HepG2 (cell line): ENCODE data around the gene MAST1. TPM values are rescaled to one million over a fixed set of nuclear protein-coding genes. Genes with fewer than 3 reads are reported as not detected.

ENCODE experiments used
- ATF7-NPFF ChIP-seq: sonication (generic); formaldehyde crosslinking; IDR thresholded peaks from 2 replicates; pipeline ENCODE4 v1.8.1; 2023; ENCODE audit warnings: mild to moderate bottlenecking, low read depth, missing genetic modification reagents, moderate library complexity
- BHLHE40 ChIP-seq: IDR thresholded peaks from 2 replicates; pipeline ENCODE4 v1.6.1; 2011; ENCODE audit warnings: low read length, improper control_type of control experiment
- ELF3 ChIP-seq: IDR thresholded peaks from 2 replicates; pipeline ENCODE4 v1.6.1; 2016; ENCODE audit warnings: missing genetic modification reagents, missing compliant biosample characterization
- FOXJ3 ChIP-seq: sonication (generic); formaldehyde crosslinking; IDR thresholded peaks from 2 replicates; pipeline ENCODE4 v1.4.0; 2020; ENCODE audit warnings: missing genetic modification reagents, mild to moderate bottlenecking, borderline replicate concordance
- GTF3A ChIP-seq: sonication (generic); formaldehyde crosslinking; conservative IDR thresholded peaks from 2 replicates; pipeline ENCODE4 v1.4.0; 2020; ENCODE audit warnings: mild to moderate bottlenecking, missing genetic modification reagents
- HOXA9 ChIP-seq: sonication (generic); formaldehyde crosslinking; IDR thresholded peaks from 2 replicates; pipeline ENCODE4 v1.8.1; 2022; ENCODE audit warnings: missing genetic modification reagents, mild to moderate bottlenecking, moderate library complexity, borderline replicate concordance
- ISX ChIP-seq: sonication (generic); formaldehyde crosslinking; conservative IDR thresholded peaks from 2 replicates; pipeline ENCODE4 v1.5.0; 2020; ENCODE audit warnings: missing genetic modification reagents
- MAZ ChIP-seq, 2 experiments: sonication (generic) in 1 of 2; formaldehyde crosslinking in 1 of 2; IDR thresholded peaks; 2 replicates each; pipeline versions ENCODE4 v1.5.0 to v1.6.1; 2012 to 2020; ENCODE audit warnings: low read depth in 2 of 2, mild to moderate bottlenecking in 2 of 2, borderline replicate concordance in 1 of 2, improper control_type of control experiment in 1 of 2, low read length in 1 of 2, missing genetic modification reagents in 1 of 2, moderate library complexity in 1 of 2
- NR2F6 ChIP-seq, 2 experiments: IDR thresholded peaks; 2 replicates each; pipeline ENCODE4 v1.6.1; 2016; ENCODE audit warnings: antibody characterized with exemption in 1 of 2, mild to moderate bottlenecking in 1 of 2
- RELA ChIP-seq: sonication (generic); formaldehyde crosslinking; IDR thresholded peaks from 2 replicates; pipeline ENCODE4 v1.4.0; 2020; ENCODE audit warnings: missing genetic modification reagents
- TGIF2 ChIP-seq: IDR thresholded peaks from 2 replicates; pipeline ENCODE4 v1.6.1; 2016; ENCODE audit warnings: control low read depth, missing compliant biosample characterization
- ZNF546 ChIP-seq: sonication (generic); formaldehyde crosslinking; conservative IDR thresholded peaks from 2 replicates; pipeline ENCODE4 v1.8.1; 2023; ENCODE audit warnings: mild to moderate bottlenecking, missing genetic modification reagents
- ZNF550 ChIP-seq: sonication (generic); formaldehyde crosslinking; IDR thresholded peaks from 2 replicates; pipeline ENCODE4 v1.4.0; 2020; ENCODE audit warnings: mild to moderate bottlenecking, missing genetic modification reagents, borderline replicate concordance
- ZNF629 ChIP-seq: sonication (generic); formaldehyde crosslinking; conservative IDR thresholded peaks from 2 replicates; pipeline ENCODE4 v1.5.0; 2020; ENCODE audit warnings: missing genetic modification reagents
- polyA plus RNA-seq, 8 experiments: library from polyadenylated mRNA; depleted of rRNA in 3 of 8; stranded (reverse) in 7 of 8; unstranded in 1 of 8; fragments of >200 nt; fragmentation: Illumina TruSeq in 4 of 8; extraction: Trizol in 4 of 8; gene quantifications; 2 replicates each; pipeline versions ENCODE4 v1.2.1 to v1.2.3, GENCODE V29; 2011 to 2016; ENCODE audit warnings: low read depth in 4 of 8, missing spikeins in 1 of 8, mixed read lengths in 1 of 8; ENCODE audit not compliant: insufficient read depth in 1 of 8
- total RNA-seq, 5 experiments: library from RNA; depleted of rRNA; stranded (reverse); fragments of >200 nt; fragmentation: Illumina TruSeq; extraction: Trizol; gene quantifications; 2 replicates each; pipeline ENCODE4 v1.2.3, GENCODE V29; 2016; ENCODE audit warnings: low read depth in 1 of 5
- TF ChIP-seq, protein P1 (sequence below): IDR thresholded peaks from 2 replicates; pipeline ENCODE4 v1.6.1; 2016; ENCODE audit warnings: missing compliant biosample characterization, missing genetic modification reagents, borderline replicate concordance
- TF ChIP-seq, protein P2 (sequence below): sonication (generic); formaldehyde crosslinking; IDR thresholded peaks from 2 replicates; pipeline ENCODE4 v1.5.0; 2020; ENCODE audit warnings: mild to moderate bottlenecking, missing genetic modification reagents
- TF ChIP-seq, protein P3 (sequence below): sonication (generic); formaldehyde crosslinking; IDR thresholded peaks from 2 replicates; pipeline ENCODE4 v1.4.0; 2020; ENCODE audit warnings: missing genetic modification reagents
- TF ChIP-seq, protein P4 (sequence below): sonication (generic); formaldehyde crosslinking; conservative IDR thresholded peaks from 2 replicates; pipeline ENCODE4 v1.4.0; 2020; ENCODE audit warnings: mild to moderate bottlenecking, missing genetic modification reagents, moderate library complexity
- TF ChIP-seq, protein P5 (sequence below): sonication (generic); formaldehyde crosslinking; IDR thresholded peaks from 2 replicates; pipeline ENCODE4 v1.4.0; 2020; ENCODE audit warnings: missing genetic modification reagents; ENCODE audit errors: not compliant biosample characterization

MAST1 gene
- total and polyA plus RNA-seq, 2 of the 13 experiments (the other 11 are each of a cell fraction or from before 2014, with no cell fraction given), result 0.73 to 4.7 TPM

DNA sequence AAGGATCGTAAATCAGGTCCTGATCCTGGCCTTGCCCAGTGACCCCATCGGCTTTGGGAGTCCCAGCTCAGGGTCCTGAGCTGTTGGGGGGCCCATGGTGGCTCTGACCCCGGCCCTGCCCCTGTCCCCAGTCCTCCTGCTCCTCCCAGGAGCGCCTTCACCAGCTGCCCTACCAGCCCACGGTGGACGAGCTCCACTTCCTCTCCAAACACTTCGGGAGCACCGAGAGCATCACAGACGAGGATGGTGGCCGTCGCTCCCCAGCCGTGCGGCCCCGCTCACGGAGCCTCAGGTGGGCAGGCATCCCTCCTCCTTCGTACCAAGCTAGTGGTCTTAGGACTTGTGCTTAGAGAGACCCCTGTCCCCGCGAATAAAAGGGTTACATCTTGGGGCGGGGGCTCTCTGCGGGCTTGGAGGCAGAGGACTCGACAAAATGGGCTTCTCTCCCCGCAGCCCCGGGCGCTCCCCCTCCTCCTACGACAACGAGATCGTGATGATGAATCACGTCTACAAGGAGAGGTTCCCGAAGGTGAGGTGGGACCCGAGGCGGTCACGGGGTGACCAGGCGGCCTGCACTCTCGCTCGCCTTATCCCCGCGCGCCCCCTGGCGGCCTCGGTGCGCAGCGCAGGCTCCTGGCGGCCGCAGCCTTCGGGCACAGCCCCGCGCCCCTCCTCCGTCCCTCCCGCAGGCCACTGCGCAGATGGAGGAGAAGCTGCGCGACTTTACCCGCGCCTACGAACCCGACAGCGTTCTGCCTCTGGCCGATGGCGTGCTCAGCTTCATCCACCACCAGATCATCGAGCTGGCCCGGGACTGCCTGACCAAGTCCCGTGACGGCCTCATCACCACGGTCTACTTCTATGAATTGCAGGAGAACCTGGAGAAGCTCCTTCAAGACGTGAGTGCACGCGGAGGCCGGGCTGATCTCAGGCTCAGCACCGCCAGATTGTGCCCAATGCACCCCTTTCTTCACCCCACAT is 9.1 kb downstream of the MAST1 start (continued):
- TF ChIP-seq, protein P1, sequence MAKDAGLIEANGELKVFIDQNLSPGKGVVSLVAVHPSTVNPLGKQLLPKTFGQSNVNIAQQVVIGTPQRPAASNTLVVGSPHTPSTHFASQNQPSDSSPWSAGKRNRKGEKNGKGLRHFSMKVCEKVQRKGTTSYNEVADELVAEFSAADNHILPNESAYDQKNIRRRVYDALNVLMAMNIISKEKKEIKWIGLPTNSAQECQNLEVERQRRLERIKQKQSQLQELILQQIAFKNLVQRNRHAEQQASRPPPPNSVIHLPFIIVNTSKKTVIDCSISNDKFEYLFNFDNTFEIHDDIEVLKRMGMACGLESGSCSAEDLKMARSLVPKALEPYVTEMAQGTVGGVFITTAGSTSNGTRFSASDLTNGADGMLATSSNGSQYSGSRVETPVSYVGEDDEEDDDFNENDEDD (CRISPR knock-in tag), result 0 out of 2 replicates have a peak, but pooled peaks have one; percentile 34
- TF ChIP-seq MAZ (IDR thresholded peaks at IDR 0.05; ENCODE audit: borderline replicate concordance, low read depth, low read length), result peak; percentile 66; the same call in 1 of the 2 replicates
- TF ChIP-seq MAZ (CRISPR knock-in tag; IDR thresholded peaks at IDR 0.05; ENCODE audit: low read depth), result peak; percentile 87
- 0 out of 2 replicates have a peak, but pooled peaks have one; percentile 28 for TF ChIP-seq ATF7-NPFF (CRISPR knock-in tag)
- no peak for TF ChIP-seq GTF3A (CRISPR knock-in tag)
- TF ChIP-seq, protein P2, sequence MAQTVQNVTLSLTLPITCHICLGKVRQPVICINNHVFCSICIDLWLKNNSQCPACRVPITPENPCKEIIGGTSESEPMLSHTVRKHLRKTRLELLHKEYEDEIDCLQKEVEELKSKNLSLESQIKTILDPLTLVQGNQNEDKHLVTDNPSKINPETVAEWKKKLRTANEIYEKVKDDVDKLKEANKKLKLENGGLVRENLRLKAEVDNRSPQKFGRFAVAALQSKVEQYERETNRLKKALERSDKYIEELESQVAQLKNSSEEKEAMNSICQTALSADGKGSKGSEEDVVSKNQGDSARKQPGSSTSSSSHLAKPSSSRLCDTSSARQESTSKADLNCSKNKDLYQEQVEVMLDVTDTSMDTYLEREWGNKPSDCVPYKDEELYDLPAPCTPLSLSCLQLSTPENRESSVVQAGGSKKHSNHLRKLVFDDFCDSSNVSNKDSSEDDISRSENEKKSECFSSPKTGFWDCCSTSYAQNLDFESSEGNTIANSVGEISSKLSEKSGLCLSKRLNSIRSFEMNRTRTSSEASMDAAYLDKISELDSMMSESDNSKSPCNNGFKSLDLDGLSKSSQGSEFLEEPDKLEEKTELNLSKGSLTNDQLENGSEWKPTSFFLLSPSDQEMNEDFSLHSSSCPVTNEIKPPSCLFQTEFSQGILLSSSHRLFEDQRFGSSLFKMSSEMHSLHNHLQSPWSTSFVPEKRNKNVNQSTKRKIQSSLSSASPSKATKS (CRISPR knock-in tag), result no peak
- peak; percentile 61 for TF ChIP-seq BHLHE40
- no peak for TF ChIP-seq ZNF629 (CRISPR knock-in tag)
- no peak for TF ChIP-seq ZNF550 (CRISPR knock-in tag)
- no peak for TF ChIP-seq NR2F6 (IDR thresholded peaks at IDR 0.05)
- TF ChIP-seq NR2F6 (CRISPR knock-in tag; IDR thresholded peaks at IDR 0.05), result no peak
- TF ChIP-seq, protein P3, sequence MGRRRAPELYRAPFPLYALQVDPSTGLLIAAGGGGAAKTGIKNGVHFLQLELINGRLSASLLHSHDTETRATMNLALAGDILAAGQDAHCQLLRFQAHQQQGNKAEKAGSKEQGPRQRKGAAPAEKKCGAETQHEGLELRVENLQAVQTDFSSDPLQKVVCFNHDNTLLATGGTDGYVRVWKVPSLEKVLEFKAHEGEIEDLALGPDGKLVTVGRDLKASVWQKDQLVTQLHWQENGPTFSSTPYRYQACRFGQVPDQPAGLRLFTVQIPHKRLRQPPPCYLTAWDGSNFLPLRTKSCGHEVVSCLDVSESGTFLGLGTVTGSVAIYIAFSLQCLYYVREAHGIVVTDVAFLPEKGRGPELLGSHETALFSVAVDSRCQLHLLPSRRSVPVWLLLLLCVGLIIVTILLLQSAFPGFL, result no peak
- TF ChIP-seq, protein P4, sequence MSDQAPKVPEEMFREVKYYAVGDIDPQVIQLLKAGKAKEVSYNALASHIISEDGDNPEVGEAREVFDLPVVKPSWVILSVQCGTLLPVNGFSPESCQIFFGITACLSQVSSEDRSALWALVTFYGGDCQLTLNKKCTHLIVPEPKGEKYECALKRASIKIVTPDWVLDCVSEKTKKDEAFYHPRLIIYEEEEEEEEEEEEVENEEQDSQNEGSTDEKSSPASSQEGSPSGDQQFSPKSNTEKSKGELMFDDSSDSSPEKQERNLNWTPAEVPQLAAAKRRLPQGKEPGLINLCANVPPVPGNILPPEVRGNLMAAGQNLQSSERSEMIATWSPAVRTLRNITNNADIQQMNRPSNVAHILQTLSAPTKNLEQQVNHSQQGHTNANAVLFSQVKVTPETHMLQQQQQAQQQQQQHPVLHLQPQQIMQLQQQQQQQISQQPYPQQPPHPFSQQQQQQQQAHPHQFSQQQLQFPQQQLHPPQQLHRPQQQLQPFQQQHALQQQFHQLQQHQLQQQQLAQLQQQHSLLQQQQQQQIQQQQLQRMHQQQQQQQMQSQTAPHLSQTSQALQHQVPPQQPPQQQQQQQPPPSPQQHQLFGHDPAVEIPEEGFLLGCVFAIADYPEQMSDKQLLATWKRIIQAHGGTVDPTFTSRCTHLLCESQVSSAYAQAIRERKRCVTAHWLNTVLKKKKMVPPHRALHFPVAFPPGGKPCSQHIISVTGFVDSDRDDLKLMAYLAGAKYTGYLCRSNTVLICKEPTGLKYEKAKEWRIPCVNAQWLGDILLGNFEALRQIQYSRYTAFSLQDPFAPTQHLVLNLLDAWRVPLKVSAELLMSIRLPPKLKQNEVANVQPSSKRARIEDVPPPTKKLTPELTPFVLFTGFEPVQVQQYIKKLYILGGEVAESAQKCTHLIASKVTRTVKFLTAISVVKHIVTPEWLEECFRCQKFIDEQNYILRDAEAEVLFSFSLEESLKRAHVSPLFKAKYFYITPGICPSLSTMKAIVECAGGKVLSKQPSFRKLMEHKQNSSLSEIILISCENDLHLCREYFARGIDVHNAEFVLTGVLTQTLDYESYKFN, result no peak
- no peak for TF ChIP-seq HOXA9 (CRISPR knock-in tag)
- no peak for TF ChIP-seq ISX (CRISPR knock-in tag)
- TF ChIP-seq RELA (CRISPR knock-in tag), result no peak
- TF ChIP-seq TGIF2, result no peak
- TF ChIP-seq ELF3 (CRISPR knock-in tag), result peak; percentile 39; the same call in 1 of the 2 replicates
- TF ChIP-seq ZNF546, result no peak
- no peak for TF ChIP-seq FOXJ3 (CRISPR knock-in tag)
- TF ChIP-seq, protein P5, sequence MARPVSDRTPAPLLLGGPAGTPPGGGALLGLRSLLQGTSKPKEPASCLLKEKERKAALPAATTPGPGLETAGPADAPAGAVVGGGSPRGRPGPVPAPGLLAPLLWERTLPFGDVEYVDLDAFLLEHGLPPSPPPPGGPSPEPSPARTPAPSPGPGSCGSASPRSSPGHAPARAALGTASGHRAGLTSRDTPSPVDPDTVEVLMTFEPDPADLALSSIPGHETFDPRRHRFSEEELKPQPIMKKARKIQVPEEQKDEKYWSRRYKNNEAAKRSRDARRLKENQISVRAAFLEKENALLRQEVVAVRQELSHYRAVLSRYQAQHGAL (CRISPR knock-in tag), result no peak
